A673 (cell line): ENCODE results near the gene ADCY5. TPM values are rescaled to one million over a fixed set of nuclear protein-coding genes. Genes with fewer than 3 reads are reported as not detected.

Experiments used
- BruUV-seq: library from RNA; stranded (reverse); fragments of 400-500 nt; replicated peaks from 2 replicates; lab custom pipeline; 2021; lab: Mats Ljungman, UMichigan
- CTCF ChIA-PET: fragments of 300-600 bp; sonication (Branson Sonifier 250); formaldehyde crosslinking; loops from one replicate; lab custom pipeline; 2022; ENCODE audit warnings: antibody characterized with exemption; lab: Charles Lee
- POLR2A ChIA-PET: fragments of 300-600 bp; sonication (Branson Sonifier 250); formaldehyde crosslinking; loops from one replicate; lab custom pipeline; 2022; ENCODE audit warnings: antibody characterized with exemption; ENCODE audit not compliant: low non-redundant PET; lab: Charles Lee
- DNase-seq: peaks from one replicate; pipeline ENCODE4 v3.0.0-alpha.2; 2015; ENCODE audit warnings: low spot score
- H3K27ac ChIP-seq: fragments of 200-600 bp; sonication (generic); 2 replicates; pipeline ENCODE4 v1.5.1; 2016; ENCODE audit warnings: mixed run types, low read depth, mild to moderate bottlenecking, mixed read lengths, antibody characterized with exemption, low read length; ENCODE audit not compliant: poor library complexity, severe bottlenecking
- H3K27me3 ChIP-seq: fragments of 200-600 bp; sonication (generic); replicated peaks from 2 replicates; pipeline ENCODE4 v1.6.1; 2017; ENCODE audit warnings: mixed run types, low read depth, mild to moderate bottlenecking, mixed read lengths, antibody characterized with exemption, low read length; ENCODE audit not compliant: insufficient read depth, poor library complexity
- H3K36me3 ChIP-seq: fragments of 200-600 bp; sonication (generic); 2 replicates; pipeline ENCODE4 v1.6.1; 2016; ENCODE audit warnings: mixed run types, mild to moderate bottlenecking, mixed read lengths, antibody characterized with exemption, low read length; ENCODE audit not compliant: insufficient read depth, poor library complexity, severe bottlenecking
- H3K4me1 ChIP-seq: fragments of 200-600 bp; sonication (generic); 2 replicates; pipeline ENCODE4 v1.6.1; 2017; ENCODE audit warnings: mixed run types, mild to moderate bottlenecking, mixed read lengths, antibody characterized with exemption, low read length; ENCODE audit not compliant: insufficient read depth, poor library complexity, severe bottlenecking
- H3K4me3 ChIP-seq: fragments of 200-600 bp; sonication (generic); 2 replicates; pipeline ENCODE4 v1.5.1; 2016; ENCODE audit warnings: low read depth, mixed run types, mild to moderate bottlenecking, mixed read lengths, low read length; ENCODE audit not compliant: poor library complexity, severe bottlenecking
- H3K9me3 ChIP-seq: fragments of 200-600 bp; sonication (generic); 2 replicates; pipeline ENCODE4 v1.6.1; 2016; ENCODE audit warnings: mixed run types, low read depth, mild to moderate bottlenecking, mixed read lengths, antibody characterized with exemption, low read length; ENCODE audit not compliant: poor library complexity, severe bottlenecking
- CTCF ChIP-seq: fragments of 300-800, 200-600 bp; sonication (generic); conservative IDR thresholded peaks from 2 replicates; pipeline ENCODE4 v1.5.1; 2017; ENCODE audit warnings: low read depth, mild to moderate bottlenecking, antibody characterized with exemption, low read length, moderate library complexity, mixed read lengths
- EZH2 ChIP-seq: fragments of 200-600 bp; sonication (generic); IDR thresholded peaks from 2 replicates; pipeline ENCODE4 v1.6.1; 2017; ENCODE audit warnings: borderline replicate concordance, low read depth, mild to moderate bottlenecking, mixed read lengths, antibody characterized with exemption, low read length; ENCODE audit not compliant: poor library complexity, severe bottlenecking
- intact Hi-C: fragments of 100-400 bp; cut with micrococcal nuclease; formaldehyde crosslinking; loops from one replicate; pipeline ENCODE4 v1.10.0; 2022; ENCODE audit not compliant: unreplicated experiment
- total RNA-seq: library from RNA; stranded (reverse); gene quantifications from 2 replicates; pipeline ENCODE4 v1.2.3, GENCODE V29; 2021

Gene ADCY5
- total RNA-seq, 1 experiment from 2014 or later: 0.21 TPM

- Histone ChIP-seq H3K27me3 (no peaks in the 10 kb centered on the region), H3K27ac (no peak overlapping the region), H3K4me1 (no peaks in the 10 kb centered on the region), H3K9me3 (no peaks in the 10 kb centered on the region), H3K36me3 (no peaks in the 10 kb centered on the region), H3K4me3 (no peak overlapping the region)
- no peak for TF ChIP-seq CTCF
- TF ChIP-seq EZH2: no peak
- DNase-seq: no peak
- ChIA-PET POLR2A (no interaction called here), CTCF (no interaction called here)
- intact Hi-C loops: no loop called here
- BruUV-seq: no TSS peak
Measured at GRCh38 chr3:123299581-123299980, 149.3 kb downstream of the ADCY5 start.

- Histone ChIP-seq H3K27me3 (no peaks in the 10 kb centered on the region), H3K9me3 (no peaks in the 10 kb centered on the region), H3K27ac (no peak overlapping the region), H3K36me3 (no peaks in the 10 kb centered on the region), H3K4me1 (no peaks in the 10 kb centered on the region), H3K4me3 (no peak overlapping the region)
- intact Hi-C loops: no loop called here
- no TSS peak for BruUV-seq
- TF ChIP-seq EZH2: no peak
- no peak for TF ChIP-seq CTCF
- POLR2A ChIA-PET: no interaction called here
- CTCF ChIA-PET: no interaction called here
- DNase-seq: peak; percentile 11
Measured at GRCh38 chr3:123298903-123299302, 150.0 kb downstream of the ADCY5 start.

- Histone ChIP-seq H3K27me3 (no peaks in the 10 kb centered on the region), H3K4me3 (no peak overlapping the region), H3K9me3 (no peaks in the 10 kb centered on the region), H3K36me3 (no peaks in the 10 kb centered on the region), H3K4me1 (no peaks in the 10 kb centered on the region), H3K27ac (no peak overlapping the region)
- BruUV-seq: no TSS peak
- intact Hi-C loops: no loop called here
- POLR2A ChIA-PET: no interaction called here
- TF ChIP-seq CTCF (peak; percentile 33), EZH2 (no peak)
- peak; percentile 15 for DNase-seq
- CTCF ChIA-PET: no interaction called here
Measured at GRCh38 chr3:123297627-123297899, 151.3 kb downstream of the ADCY5 start.
